Sigmoid colon (tissue), 4 donors: ENCODE measurements around the gene GSAP.

Experiments used
- EP300 ChIP-seq, 4 donors: sonication (generic); formaldehyde crosslinking; IDR thresholded peaks; one replicate each; pipeline ENCODE4 v1.6.1; 2017; ENCODE audit warnings: antibody characterized with exemption in 4 of 4
- POLR2A ChIP-seq, 2 donors: fragments of 450-650 bp; IDR thresholded peaks; one replicate each; pipeline ENCODE4 v1.6.1; 2016; ENCODE audit warnings: antibody characterized with exemption in 2 of 2, mild to moderate bottlenecking in 2 of 2, moderate library complexity in 2 of 2
- POLR2AphosphoS5 ChIP-seq, 4 donors: sonication (generic); formaldehyde crosslinking; IDR thresholded peaks; one replicate each; pipeline ENCODE4 v1.6.1; 2017; ENCODE audit warnings: antibody characterized with exemption in 4 of 4
- TF ChIP-seq, protein P1 (sequence below), 4 experiments: fragments of 450-650 bp in 3 of 4; fragments of 200-600 bp in 1 of 4; IDR thresholded peaks; one replicate each; pipeline ENCODE4 v1.5.1; 2016 to 2019; ENCODE audit warnings: antibody characterized with exemption in 4 of 4, mild to moderate bottlenecking in 3 of 4, moderate library complexity in 2 of 4

- TF ChIP-seq, protein P1, sequence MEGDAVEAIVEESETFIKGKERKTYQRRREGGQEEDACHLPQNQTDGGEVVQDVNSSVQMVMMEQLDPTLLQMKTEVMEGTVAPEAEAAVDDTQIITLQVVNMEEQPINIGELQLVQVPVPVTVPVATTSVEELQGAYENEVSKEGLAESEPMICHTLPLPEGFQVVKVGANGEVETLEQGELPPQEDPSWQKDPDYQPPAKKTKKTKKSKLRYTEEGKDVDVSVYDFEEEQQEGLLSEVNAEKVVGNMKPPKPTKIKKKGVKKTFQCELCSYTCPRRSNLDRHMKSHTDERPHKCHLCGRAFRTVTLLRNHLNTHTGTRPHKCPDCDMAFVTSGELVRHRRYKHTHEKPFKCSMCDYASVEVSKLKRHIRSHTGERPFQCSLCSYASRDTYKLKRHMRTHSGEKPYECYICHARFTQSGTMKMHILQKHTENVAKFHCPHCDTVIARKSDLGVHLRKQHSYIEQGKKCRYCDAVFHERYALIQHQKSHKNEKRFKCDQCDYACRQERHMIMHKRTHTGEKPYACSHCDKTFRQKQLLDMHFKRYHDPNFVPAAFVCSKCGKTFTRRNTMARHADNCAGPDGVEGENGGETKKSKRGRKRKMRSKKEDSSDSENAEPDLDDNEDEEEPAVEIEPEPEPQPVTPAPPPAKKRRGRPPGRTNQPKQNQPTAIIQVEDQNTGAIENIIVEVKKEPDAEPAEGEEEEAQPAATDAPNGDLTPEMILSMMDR (IDR thresholded peaks at IDR 0.05) = no peak
- TF ChIP-seq POLR2A (IDR thresholded peaks at IDR 0.05) (no peak), EP300 (IDR thresholded peaks at IDR 0.05) (no peak), POLR2AphosphoS5 (IDR thresholded peaks at IDR 0.05) (no peak)
These were observed 62.8 kb downstream of the GSAP start for GRCh38 chr7:77353407-77353721.
